HG02885 (cell line): Measurements from ENCODE around the gene CTNNBIP1.
"Not testable (repeated sequence)": the region's sequence is repeated elsewhere in the genome, so short reads cannot be mapped to it uniquely, and the experiment has no call there.

ENCODE experiments used
- ATAC-seq: cut with Tn5 transposase; IDR thresholded peaks from one replicate; pipeline ENCODE4 v1.9.1; 2021; ENCODE audit warnings: mild to moderate bottlenecking; ENCODE audit not compliant: unreplicated experiment, poor library complexity

The CTNNBIP1 gene

DNA sequence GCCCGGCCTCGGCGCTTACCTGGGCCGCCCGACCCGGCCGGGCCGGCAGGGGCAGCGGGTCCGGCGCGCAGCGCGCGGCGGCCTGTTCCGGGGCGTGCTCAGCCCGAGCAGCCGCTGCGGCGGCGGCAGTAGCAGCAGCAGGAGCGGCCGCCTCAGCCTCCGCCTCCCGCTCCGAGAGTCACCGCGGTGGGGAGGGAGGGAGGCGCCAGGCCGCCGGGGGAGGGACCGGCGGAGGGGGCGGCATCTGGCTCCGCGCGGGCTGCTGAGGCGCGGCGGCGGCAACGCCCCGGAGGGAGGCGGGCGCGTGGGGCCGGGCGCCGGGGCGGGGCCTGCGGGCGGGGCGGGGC lies at the start of gene CTNNBIP1:
CTNNBIP1 (minus strand) TSS at position 194 of the 347 bp plus-strand sequence. CDS start 38,205 bp downstream, outside the sequence.
- peak; percentile 77 for ATAC-seq

DNA sequence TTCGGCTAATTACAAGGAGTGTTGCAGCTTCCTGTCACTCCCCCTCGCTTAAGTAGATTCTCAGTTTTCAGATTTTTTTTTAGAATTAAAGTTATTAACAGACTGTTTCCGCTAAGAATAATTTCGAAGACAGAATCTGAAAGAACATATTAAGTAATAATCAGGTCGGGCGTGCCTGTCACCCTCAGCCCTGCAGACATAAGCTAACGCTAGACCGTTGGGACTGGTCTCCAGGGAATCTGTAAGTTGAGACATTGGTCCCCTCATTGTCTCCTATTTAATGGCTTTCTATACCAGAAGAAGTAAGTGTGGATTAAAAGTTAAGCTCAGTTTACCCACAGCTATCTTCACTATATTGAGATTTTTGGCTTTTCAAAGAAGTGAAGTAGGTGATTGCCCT lies 47.7 kb upstream of the CTNNBIP1 start:
- no peak for ATAC-seq

GRCh38 chr1:9946315-9946714 lies 36.2 kb upstream of the CTNNBIP1 start:
- no peak for ATAC-seq

DNA sequence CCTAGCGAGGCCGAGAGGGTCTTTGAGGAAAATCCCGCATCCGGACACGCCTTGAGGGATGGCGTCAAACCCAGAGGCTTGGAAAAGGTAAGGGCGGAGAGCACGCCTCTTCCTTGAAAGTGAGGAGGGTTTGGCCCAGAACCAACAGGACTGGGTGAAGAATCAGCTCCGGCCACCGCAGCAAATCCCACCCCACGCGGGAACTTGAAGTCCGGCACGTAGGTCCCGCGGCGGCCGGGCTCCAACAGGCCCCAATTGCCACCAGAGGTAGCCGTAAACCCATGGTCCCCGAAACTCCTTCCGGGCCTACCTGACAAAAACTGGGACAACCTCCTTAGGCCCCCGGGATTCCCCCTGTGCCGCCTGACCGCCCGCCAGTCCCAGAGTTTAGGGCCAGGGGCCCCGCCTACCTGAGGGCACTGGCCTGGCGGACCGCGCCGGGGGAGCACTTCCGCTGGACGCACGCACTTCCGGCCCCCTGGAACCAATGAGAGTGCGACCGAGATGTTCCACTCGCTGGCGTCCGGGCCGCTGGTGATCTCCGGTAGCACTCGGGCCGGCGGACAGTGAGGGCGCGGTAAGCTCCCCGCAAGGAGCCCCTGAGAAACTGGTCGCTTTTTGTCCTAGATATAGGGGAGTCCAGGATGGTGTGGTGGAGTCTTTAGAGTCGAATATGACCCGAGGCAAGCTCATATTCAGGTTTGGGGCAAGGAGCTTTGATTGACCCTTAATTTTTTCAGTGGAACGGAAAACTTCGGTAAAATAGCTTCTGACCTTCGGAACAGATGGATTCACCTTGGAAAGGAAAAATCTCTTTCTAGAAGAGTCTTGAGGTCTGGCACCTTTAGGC lies 33.1 kb upstream of the CTNNBIP1 start, which contains the start of the genes LZIC and NMNAT1:
LZIC (minus strand) TSS at position 453 of the 850 bp plus-strand sequence. CDS start 6,772 bp downstream, outside the sequence.
NMNAT1 (plus strand) TSS at position 537 of the 850 bp plus-strand sequence. CDS start 28,599 bp downstream, outside the sequence.
- ATAC-seq, result peak; percentile 94

DNA sequence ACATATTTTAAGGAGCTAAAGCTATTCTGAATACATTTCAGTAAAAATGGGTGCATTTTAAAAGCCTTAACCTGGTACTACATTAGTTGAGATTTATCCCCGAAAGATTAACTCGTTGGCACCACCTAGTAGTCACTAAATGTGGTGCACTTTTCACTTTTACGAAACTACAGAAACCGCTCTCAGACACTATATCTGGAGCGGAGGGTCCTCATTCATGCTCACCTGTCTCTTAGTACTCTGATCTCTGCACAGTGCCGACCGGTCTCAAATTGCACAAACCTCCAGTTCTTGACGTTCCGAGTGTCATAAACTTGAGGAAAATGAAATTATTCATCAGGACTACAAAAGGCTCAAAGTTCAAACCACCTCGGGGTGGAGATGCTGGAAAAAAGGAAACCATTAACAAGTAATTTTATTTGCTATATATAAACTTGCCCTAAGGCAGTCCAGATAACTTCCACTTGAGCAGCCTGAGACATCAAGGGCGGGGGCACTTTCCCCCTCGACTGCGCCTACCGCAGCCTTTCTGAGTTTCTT lies 32.4 kb upstream of the CTNNBIP1 start:
- peak; percentile 13 for ATAC-seq

DNA sequence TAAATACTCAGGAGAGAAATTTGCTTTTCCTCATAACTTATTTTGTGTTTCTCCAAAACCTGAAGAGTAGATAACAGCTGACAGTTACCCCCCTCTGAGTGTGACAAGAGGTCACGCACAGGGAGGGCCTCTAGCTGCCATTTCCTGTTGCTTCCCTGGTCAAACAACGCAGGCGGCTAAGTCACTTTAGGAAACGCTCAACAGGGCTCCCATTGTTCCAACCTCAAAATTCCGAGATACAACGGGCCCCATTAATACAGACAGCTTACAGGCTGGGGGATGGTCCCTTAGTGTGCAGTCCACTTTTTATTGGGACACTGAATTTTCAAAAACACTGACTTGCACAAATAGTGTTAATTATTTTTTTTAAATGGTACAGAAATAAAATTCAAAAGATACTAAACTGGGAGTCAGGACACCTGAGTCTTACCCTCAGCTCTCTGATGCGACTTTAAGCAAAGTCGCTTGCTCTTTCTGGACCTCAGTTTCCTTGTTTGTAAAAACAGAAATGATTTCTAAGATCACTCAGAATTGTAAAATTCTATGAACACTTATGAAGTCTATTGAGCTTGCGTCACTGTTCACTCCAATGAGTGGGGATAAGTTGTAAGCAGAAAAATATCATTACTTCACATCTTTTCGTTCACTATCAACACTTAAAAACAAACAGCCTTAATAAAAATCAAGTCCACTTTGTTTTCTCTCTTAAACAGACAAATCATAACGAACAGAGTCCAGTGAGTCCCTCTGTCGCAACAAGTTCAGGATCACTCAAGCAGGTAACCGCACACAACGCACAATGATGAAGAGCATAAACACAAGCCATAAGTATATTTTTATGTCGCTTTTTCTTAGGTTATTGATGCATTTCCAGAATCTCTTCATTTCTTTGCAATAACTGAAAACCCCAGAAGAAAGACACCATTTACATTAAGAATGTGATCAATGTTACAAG lies 19.6 kb upstream of the CTNNBIP1 start:
- ATAC-seq, result no peak

GRCh38 chr1:9927259-9927658 lies 17.2 kb upstream of the CTNNBIP1 start:
- no peak for ATAC-seq

GRCh38 chr1:9922342-9922741 lies 12.3 kb upstream of the CTNNBIP1 start:
- no peak for ATAC-seq

DNA sequence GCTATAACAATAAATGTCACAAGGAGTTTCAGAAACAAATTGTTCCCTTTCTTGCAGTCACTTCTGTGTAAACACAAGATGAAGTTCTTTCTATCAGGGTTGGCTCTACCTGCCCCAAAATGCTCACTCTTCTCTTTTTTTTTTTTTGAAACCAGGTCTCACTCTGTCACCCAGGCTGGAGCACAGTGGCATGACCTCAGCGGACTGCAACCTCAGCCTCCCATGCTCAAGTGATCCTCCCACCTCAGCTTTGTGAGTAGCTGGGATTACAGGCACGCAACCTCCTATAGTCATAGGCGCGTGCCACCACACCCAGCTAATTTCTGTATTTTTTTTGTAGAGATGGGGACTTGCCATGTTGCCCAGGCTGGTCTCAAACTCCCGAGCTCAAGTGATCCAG lies 10.5 kb upstream of the CTNNBIP1 start:
- ATAC-seq, result no peak

- ATAC-seq, result no peak
Observed at GRCh38 chr1:9917901-9918300, 7.8 kb upstream of the CTNNBIP1 start.

GRCh38 chr1:9917495-9917894 lies 7.4 kb upstream of the CTNNBIP1 start:
- ATAC-seq, result not testable (repeated sequence)

DNA sequence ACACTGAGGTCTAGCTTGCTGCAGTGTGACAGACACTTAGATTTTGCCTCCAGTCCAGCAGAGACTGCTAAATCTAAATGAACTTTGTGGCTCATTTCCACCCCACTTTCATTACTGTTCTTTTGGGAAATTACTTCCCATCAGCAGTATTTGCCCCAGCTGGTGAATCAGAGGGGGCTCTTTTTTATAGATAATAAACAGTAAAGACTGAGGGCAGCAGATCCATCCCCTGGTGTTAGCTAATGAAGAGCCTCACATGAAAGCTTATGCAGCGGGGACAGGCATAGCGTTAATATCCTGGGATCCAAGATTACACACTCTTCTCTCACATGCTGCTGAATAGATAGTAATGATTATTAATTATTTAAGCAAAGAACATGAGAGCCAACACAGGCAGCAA lies 6.4 kb upstream of the CTNNBIP1 start:
- ATAC-seq, result no peak

GRCh38 chr1:9914610-9914937 lies 4.5 kb upstream of the CTNNBIP1 start:
- no peak for ATAC-seq

DNA sequence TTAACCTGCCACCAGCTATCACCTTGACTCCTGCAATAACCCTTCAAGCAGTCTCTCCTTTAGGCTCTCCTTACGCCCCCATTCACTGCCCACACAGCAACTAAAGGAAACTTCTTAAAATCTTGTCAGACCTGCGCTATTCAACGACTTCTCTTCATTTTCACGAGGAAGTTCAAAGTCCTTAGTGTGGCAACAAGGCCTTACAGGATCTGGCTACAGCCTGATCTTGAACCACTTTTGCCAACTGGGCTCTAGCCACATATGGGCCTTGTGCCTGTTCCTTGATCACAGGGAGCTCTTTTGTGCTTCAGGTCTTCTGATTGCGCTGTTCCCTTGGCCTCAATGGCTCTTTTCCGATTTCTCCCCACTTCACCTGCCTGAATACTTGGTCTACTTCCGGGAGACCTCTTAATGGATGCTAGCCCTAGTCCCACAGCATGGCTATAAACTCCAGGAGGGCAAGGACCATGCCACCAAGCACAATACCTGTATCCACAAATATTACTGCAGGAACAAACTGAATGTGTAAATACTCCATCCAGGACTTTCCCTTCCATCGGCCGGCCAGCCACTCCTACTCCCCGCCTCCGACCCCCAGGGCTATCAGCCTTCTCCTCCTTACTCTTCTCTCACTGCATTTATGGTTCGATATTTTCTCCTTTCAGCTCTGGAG lies 2.3 kb upstream of the CTNNBIP1 start:
- no peak for ATAC-seq

DNA sequence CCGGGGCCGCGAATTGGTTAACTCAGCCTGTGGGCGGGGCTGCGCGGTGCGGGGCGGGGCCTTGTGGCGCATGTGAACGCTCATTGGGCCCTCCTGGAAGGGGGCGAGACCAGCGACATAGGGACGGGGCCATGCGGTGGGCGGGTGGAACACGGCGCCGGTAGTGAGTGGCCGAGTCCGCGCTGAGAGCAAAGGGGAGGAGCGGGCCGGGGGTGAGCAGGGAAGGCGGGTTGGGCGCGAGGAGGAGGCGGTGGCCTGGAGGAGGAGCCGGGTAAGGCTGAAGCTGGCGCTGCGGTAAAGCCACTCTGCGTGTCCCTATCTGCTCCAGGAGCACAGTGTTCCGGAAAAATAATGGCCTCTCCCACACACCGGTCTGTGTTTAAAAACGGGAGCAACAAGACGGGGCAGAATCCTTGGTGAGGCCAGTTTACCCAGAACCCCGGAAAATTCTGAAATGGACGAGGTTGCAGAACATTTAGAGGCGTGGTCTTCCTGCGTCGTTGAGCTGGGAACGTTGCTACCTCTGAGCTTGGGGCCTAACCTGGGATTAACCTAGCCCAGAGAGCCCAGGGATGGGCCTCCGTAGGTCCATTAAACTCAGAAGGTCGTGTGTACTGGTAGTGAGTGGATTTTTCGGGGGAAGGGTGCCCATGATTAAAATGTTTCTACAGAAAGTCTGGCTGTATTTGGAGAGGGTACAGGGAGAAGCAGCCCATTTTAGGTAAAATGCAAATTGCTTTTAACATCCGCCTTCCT lies 532 bp upstream of the CTNNBIP1 start:
- peak; percentile 95 for ATAC-seq

DNA sequence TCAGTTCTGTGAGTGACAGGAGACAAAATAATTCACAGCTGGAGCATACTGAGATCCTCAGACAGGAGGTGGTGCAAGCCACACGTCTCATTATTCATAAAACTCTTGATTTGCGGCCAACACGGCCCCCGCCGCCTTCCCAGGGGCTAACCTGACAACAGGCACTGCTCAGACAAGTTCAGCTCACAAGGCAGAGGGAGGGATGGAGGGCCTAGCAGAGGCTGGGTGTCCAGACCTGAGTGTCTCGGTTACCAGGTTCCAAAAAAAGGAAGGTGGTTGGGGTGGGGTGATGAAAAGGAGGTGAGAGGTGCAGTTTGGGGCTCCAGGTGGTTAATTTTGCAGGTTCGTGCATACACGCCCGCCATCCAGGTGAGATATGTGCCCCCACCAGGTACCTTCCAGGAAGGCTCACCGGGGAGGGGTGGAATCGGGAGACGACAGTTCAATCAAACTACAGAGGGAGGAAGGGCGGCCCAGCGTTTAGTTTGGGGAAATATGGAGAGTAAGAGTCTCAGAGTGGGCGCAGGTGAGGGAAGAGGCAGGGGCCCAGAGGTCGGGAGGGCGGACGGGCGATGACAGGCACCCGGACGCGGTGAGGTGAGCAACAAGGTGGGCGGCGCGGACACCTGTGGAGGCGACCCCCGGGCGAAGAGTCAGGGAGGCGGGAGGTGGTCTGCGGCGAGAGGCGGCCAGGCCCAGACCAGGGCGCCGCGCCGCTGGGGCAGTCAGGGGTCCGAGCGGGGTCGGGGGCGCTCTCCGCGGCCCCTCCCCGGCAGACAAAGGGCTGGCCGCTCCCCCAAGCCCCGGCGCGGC lies 629 bp downstream of the CTNNBIP1 start:
- ATAC-seq, result peak; percentile 0

- ATAC-seq, result no peak
Observed at GRCh38 chr1:9908871-9909233, 1.2 kb downstream of the CTNNBIP1 start.

DNA sequence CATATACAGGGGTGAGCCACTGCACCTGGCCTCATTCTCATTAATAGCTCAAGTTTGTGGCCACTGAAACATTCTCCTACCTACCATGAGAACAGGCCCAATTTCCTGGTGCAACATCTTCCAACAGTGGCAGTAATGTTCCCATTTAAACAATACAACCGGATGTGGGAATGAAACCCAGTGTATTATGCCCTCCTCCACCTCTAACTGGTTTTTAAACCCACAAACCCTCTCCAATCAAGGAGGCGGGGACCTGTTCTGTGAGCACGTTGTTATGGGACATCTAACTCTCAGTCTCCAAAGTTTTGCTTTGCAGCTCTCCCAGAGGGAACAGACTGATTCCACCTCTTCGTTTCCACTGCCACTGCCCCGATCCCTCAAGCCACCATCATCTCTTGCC lies 2.6 kb downstream of the CTNNBIP1 start:
- no peak for ATAC-seq

- ATAC-seq, result no peak
Observed at GRCh38 chr1:9906466-9906865, 3.6 kb downstream of the CTNNBIP1 start.
